ENCODE results near the gene TRIM62.

TRIM62 gene

GRCh38 chr1:33190701-33191100 is 8.9 kb upstream of the TRIM62 start:
- ATAC-seq = no peak
- no peak for TF ChIP-seq BACH2 (CRISPR knock-in tag; IDR thresholded peaks at IDR 0.05; ENCODE audit: borderline replicate concordance)
- no peak for TF ChIP-seq ZNF565 (CRISPR knock-in tag; conservative IDR thresholded peaks at IDR 0.05; ENCODE audit: low read depth)
- no peak for TF ChIP-seq POU6F1 (CRISPR knock-in tag; IDR thresholded peaks at IDR 0.05; ENCODE audit: borderline replicate concordance, low read depth)
- TF ChIP-seq, protein P1, sequence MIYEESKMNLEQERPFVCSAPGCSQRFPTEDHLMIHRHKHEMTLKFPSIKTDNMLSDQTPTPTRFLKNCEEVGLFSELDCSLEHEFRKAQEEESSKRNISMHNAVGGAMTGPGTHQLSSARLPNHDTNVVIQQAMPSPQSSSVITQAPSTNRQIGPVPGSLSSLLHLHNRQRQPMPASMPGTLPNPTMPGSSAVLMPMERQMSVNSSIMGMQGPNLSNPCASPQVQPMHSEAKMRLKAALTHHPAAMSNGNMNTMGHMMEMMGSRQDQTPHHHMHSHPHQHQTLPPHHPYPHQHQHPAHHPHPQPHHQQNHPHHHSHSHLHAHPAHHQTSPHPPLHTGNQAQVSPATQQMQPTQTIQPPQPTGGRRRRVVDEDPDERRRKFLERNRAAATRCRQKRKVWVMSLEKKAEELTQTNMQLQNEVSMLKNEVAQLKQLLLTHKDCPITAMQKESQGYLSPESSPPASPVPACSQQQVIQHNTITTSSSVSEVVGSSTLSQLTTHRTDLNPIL (CRISPR knock-in tag; IDR thresholded peaks at IDR 0.05; ENCODE audit: low read depth) = no peak
- TF ChIP-seq, protein P2, sequence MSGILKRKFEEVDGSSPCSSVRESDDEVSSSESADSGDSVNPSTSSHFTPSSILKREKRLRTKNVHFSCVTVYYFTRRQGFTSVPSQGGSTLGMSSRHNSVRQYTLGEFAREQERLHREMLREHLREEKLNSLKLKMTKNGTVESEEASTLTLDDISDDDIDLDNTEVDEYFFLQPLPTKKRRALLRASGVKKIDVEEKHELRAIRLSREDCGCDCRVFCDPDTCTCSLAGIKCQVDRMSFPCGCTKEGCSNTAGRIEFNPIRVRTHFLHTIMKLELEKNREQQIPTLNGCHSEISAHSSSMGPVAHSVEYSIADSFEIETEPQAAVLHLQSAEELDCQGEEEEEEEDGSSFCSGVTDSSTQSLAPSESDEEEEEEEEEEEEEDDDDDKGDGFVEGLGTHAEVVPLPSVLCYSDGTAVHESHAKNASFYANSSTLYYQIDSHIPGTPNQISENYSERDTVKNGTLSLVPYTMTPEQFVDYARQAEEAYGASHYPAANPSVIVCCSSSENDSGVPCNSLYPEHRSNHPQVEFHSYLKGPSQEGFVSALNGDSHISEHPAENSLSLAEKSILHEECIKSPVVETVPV (CRISPR knock-in tag; IDR thresholded peaks at IDR 0.05) = no peak
- no peak for TF ChIP-seq TOX (CRISPR knock-in tag; IDR thresholded peaks at IDR 0.05; ENCODE audit: borderline replicate concordance)
- TF ChIP-seq ESRRG (CRISPR knock-in tag; IDR thresholded peaks at IDR 0.05) = no peak
- no peak for TF ChIP-seq TSHZ2 (CRISPR knock-in tag; IDR thresholded peaks at IDR 0.05)
- no peak for TF ChIP-seq ZNF70 (CRISPR knock-in tag; IDR thresholded peaks at IDR 0.05)
- no peak for TF ChIP-seq ZC3H10 (CRISPR knock-in tag; IDR thresholded peaks at IDR 0.05)
- TF ChIP-seq ISL1 (CRISPR knock-in tag; IDR thresholded peaks at IDR 0.05) = no peak
- TF ChIP-seq ZNF8 (CRISPR knock-in tag; IDR thresholded peaks at IDR 0.05) = no peak
- TF ChIP-seq CSDC2 (CRISPR knock-in tag; IDR thresholded peaks at IDR 0.05) = no peak
- TF ChIP-seq GLIS3 (CRISPR knock-in tag; IDR thresholded peaks at IDR 0.05) = no peak
- no peak for TF ChIP-seq RARB (CRISPR knock-in tag; IDR thresholded peaks at IDR 0.05)
- TF ChIP-seq ZFP3 (CRISPR knock-in tag; IDR thresholded peaks at IDR 0.05) = no peak
- TF ChIP-seq ARNTL (CRISPR knock-in tag; IDR thresholded peaks at IDR 0.05; ENCODE audit: borderline replicate concordance, low read depth) = no peak
- no peak for TF ChIP-seq OSR1 (CRISPR knock-in tag; IDR thresholded peaks at IDR 0.05)
- TF ChIP-seq SNAI2 (CRISPR knock-in tag; IDR thresholded peaks at IDR 0.05) = no peak
- TF ChIP-seq PPARA (CRISPR knock-in tag; IDR thresholded peaks at IDR 0.05; ENCODE audit: borderline replicate concordance) = no peak

- no peak for ATAC-seq
- TF ChIP-seq TCF4 (CRISPR knock-in tag; IDR thresholded peaks at IDR 0.05; ENCODE audit: borderline replicate concordance) = no peak
- TF ChIP-seq, protein P1 (CRISPR knock-in tag; IDR thresholded peaks at IDR 0.05; ENCODE audit: low read depth) = no peak
- TF ChIP-seq TSHZ2 (CRISPR knock-in tag; IDR thresholded peaks at IDR 0.05) = no peak
- TF ChIP-seq CSDC2 (CRISPR knock-in tag; IDR thresholded peaks at IDR 0.05) = no peak
- TF ChIP-seq GLIS3 (CRISPR knock-in tag; IDR thresholded peaks at IDR 0.05) = no peak
- no peak for TF ChIP-seq ZFP3 (CRISPR knock-in tag; IDR thresholded peaks at IDR 0.05)
- TF ChIP-seq ZC3H10 (CRISPR knock-in tag; IDR thresholded peaks at IDR 0.05) = no peak
- TF ChIP-seq, protein P2 (CRISPR knock-in tag; IDR thresholded peaks at IDR 0.05) = no peak
Observed at GRCh38 chr1:33188572-33189275, 6.9 kb upstream of the TRIM62 start.
